ENCODE data around the gene TRMU. TPM values are rescaled to one million over a fixed set of nuclear protein-coding genes. Genes with fewer than 3 reads are reported as not detected.

Gene TRMU
- total and polyA plus RNA-seq, 2 experiments from 2014 or later: 48.3 to 70.4 TPM

DNA sequence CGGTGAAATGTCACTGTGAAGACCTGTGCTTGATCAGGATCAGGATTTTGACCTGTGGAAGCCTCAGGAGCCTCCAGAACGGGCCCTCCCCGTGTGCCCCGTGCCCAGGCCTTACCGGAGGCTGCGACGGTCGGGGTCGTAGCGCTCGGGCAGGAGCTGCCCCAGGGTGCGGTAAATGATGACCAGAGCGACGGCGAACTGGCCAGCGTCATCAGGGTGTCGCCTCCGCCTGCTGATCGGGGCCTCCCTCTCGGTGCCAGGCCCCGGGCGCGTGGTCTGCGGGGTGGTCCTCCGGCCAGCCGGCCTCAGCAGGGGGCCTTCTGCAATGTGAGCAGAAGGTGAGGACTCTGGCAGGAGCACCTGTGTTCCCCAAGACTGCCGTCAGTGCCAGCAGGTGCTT, 46.2 kb downstream of the TRMU start (continued):
- TF ChIP-seq, protein P1, sequence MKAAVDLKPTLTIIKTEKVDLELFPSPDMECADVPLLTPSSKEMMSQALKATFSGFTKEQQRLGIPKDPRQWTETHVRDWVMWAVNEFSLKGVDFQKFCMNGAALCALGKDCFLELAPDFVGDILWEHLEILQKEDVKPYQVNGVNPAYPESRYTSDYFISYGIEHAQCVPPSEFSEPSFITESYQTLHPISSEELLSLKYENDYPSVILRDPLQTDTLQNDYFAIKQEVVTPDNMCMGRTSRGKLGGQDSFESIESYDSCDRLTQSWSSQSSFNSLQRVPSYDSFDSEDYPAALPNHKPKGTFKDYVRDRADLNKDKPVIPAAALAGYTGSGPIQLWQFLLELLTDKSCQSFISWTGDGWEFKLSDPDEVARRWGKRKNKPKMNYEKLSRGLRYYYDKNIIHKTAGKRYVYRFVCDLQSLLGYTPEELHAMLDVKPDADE (IDR thresholded peaks at IDR 0.05): no peak
- TF ChIP-seq STAT1 (IDR thresholded peaks at IDR 0.05; ENCODE audit: unreplicated experiment): no peak

DNA sequence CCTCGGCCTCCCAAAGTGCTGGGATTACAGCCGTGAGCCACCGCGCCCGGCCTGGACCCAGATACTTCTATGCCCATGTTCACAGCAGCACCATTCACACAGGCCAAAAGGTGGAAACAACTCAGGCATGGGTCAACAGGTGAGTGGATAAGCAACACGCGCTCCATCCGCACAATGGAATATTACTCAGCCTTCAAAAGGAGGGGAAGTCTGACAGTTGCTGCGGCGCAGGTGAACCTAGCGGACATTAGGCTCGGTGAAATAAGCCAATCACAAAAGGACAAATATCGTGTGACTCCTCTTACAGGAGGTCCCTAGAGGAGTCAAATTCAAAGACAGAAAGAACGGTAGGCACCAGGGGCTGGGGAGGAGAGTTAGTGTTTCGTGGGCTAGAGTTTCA, 47.0 kb downstream of the TRMU start:
- Histone ChIP-seq H3K36me3 (ENCODE audit: insufficient read depth) (no peaks in the 10 kb centered on the region), H2AFZ (no peak overlapping the region), H3K4me3 (no peak overlapping the region), H3K9me2 (ENCODE audit: insufficient read depth) (no peaks in the 10 kb centered on the region), H4K20me1 (replicated peaks; ENCODE audit: insufficient read depth) (no peaks in the 10 kb centered on the region), H3K27ac (ENCODE audit: low read depth) (no peak overlapping the region), H3K4me1 (ENCODE audit: insufficient read depth) (peaks cover 18% of the 10 kb centered on the region), H3F3A (replicated peaks; ENCODE audit: low read depth) (0 out of 2 replicates have a peak, but pooled peaks cover 5% of the 10 kb centered on the region), H3K27me3 (ENCODE audit: insufficient read depth) (no peaks in the 10 kb centered on the region), H3K4me2 (no peak overlapping the region), H3K79me2 (replicated peaks; ENCODE audit: insufficient read depth) (no peaks in the 10 kb centered on the region)
- H3K27me3 Mint-ChIP-seq (ENCODE audit: insufficient read depth, low read depth, poor library complexity): peaks cover 14% of the 10 kb centered on the region
- H3K27ac Mint-ChIP-seq: no peak overlapping the region
- ATAC-seq: no peak
- peaks cover 26% of the 10 kb centered on the region for H3K4me1 Mint-ChIP-seq
- no peak for DNase-seq (ENCODE audit: low spot score)
- H3K9me3 Mint-ChIP-seq: no peaks in the 10 kb centered on the region
- peaks cover 8% of the 10 kb centered on the region; the same call in 2 of the 3 replicates for H3K36me3 Mint-ChIP-seq (ENCODE audit: low read depth)
- no peak overlapping the region for H3K4me3 Mint-ChIP-seq
- TF ChIP-seq, protein P2, sequence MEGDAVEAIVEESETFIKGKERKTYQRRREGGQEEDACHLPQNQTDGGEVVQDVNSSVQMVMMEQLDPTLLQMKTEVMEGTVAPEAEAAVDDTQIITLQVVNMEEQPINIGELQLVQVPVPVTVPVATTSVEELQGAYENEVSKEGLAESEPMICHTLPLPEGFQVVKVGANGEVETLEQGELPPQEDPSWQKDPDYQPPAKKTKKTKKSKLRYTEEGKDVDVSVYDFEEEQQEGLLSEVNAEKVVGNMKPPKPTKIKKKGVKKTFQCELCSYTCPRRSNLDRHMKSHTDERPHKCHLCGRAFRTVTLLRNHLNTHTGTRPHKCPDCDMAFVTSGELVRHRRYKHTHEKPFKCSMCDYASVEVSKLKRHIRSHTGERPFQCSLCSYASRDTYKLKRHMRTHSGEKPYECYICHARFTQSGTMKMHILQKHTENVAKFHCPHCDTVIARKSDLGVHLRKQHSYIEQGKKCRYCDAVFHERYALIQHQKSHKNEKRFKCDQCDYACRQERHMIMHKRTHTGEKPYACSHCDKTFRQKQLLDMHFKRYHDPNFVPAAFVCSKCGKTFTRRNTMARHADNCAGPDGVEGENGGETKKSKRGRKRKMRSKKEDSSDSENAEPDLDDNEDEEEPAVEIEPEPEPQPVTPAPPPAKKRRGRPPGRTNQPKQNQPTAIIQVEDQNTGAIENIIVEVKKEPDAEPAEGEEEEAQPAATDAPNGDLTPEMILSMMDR (conservative IDR thresholded peaks at IDR 0.05; ENCODE audit: low read depth in 2 of 2): no peak
- no peak for TF ChIP-seq NANOG (IDR thresholded peaks at IDR 0.05; ENCODE audit: borderline replicate concordance)
- no peak for TF ChIP-seq EZH2phosphoT487 (IDR thresholded peaks at IDR 0.05; ENCODE audit: unreplicated experiment)
- no peak for TF ChIP-seq ZNF114 (CRISPR knock-in tag; IDR thresholded peaks at IDR 0.05)
- TF ChIP-seq, protein P3, sequence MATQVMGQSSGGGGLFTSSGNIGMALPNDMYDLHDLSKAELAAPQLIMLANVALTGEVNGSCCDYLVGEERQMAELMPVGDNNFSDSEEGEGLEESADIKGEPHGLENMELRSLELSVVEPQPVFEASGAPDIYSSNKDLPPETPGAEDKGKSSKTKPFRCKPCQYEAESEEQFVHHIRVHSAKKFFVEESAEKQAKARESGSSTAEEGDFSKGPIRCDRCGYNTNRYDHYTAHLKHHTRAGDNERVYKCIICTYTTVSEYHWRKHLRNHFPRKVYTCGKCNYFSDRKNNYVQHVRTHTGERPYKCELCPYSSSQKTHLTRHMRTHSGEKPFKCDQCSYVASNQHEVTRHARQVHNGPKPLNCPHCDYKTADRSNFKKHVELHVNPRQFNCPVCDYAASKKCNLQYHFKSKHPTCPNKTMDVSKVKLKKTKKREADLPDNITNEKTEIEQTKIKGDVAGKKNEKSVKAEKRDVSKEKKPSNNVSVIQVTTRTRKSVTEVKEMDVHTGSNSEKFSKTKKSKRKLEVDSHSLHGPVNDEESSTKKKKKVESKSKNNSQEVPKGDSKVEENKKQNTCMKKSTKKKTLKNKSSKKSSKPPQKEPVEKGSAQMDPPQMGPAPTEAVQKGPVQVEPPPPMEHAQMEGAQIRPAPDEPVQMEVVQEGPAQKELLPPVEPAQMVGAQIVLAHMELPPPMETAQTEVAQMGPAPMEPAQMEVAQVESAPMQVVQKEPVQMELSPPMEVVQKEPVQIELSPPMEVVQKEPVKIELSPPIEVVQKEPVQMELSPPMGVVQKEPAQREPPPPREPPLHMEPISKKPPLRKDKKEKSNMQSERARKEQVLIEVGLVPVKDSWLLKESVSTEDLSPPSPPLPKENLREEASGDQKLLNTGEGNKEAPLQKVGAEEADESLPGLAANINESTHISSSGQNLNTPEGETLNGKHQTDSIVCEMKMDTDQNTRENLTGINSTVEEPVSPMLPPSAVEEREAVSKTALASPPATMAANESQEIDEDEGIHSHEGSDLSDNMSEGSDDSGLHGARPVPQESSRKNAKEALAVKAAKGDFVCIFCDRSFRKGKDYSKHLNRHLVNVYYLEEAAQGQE (IDR thresholded peaks at IDR 0.05; ENCODE audit: unreplicated experiment): no peak
- no peak for TF ChIP-seq EZH2 (IDR thresholded peaks at IDR 0.05; ENCODE audit: low read depth, unreplicated experiment)
- TF ChIP-seq, protein P4, sequence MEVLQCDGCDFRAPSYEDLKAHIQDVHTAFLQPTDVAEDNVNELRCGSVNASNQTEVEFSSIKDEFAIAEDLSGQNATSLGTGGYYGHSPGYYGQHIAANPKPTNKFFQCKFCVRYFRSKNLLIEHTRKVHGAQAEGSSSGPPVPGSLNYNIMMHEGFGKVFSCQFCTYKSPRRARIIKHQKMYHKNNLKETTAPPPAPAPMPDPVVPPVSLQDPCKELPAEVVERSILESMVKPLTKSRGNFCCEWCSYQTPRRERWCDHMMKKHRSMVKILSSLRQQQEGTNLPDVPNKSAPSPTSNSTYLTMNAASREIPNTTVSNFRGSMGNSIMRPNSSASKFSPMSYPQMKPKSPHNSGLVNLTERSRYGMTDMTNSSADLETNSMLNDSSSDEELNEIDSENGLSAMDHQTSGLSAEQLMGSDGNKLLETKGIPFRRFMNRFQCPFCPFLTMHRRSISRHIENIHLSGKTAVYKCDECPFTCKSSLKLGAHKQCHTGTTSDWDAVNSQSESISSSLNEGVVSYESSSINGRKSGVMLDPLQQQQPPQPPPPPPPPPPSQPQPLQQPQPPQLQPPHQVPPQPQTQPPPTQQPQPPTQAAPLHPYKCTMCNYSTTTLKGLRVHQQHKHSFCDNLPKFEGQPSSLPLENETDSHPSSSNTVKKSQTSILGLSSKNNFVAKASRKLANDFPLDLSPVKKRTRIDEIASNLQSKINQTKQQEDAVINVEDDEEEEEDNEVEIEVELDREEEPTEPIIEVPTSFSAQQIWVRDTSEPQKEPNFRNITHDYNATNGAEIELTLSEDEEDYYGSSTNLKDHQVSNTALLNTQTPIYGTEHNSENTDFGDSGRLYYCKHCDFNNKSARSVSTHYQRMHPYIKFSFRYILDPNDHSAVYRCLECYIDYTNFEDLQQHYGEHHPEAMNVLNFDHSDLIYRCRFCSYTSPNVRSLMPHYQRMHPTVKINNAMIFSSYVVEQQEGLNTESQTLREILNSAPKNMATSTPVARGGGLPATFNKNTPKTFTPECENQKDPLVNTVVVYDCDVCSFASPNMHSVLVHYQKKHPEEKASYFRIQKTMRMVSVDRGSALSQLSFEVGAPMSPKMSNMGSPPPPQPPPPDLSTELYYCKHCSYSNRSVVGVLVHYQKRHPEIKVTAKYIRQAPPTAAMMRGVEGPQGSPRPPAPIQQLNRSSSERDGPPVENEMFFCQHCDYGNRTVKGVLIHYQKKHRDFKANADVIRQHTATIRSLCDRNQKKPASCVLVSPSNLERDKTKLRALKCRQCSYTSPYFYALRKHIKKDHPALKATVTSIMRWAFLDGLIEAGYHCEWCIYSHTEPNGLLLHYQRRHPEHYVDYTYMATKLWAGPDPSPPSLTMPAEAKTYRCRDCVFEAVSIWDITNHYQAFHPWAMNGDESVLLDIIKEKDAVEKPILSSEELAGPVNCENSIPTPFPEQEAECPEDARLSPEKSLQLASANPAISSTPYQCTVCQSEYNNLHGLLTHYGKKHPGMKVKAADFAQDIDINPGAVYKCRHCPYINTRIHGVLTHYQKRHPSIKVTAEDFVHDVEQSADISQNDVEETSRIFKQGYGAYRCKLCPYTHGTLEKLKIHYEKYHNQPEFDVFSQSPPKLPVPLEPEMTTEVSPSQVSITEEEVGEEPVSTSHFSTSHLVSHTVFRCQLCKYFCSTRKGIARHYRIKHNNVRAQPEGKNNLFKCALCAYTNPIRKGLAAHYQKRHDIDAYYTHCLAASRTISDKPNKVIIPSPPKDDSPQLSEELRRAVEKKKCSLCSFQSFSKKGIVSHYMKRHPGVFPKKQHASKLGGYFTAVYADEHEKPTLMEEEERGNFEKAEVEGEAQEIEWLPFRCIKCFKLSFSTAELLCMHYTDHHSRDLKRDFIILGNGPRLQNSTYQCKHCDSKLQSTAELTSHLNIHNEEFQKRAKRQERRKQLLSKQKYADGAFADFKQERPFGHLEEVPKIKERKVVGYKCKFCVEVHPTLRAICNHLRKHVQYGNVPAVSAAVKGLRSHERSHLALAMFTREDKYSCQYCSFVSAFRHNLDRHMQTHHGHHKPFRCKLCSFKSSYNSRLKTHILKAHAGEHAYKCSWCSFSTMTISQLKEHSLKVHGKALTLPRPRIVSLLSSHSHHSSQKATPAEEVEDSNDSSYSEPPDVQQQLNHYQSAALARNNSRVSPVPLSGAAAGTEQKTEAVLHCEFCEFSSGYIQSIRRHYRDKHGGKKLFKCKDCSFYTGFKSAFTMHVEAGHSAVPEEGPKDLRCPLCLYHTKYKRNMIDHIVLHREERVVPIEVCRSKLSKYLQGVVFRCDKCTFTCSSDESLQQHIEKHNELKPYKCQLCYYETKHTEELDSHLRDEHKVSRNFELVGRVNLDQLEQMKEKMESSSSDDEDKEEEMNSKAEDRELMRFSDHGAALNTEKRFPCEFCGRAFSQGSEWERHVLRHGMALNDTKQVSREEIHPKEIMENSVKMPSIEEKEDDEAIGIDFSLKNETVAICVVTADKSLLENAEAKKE (CRISPR knock-in tag; IDR thresholded peaks at IDR 0.05): no peak
- no peak for TF ChIP-seq ZNF331 (CRISPR knock-in tag; IDR thresholded peaks at IDR 0.05; ENCODE audit: low read depth)
- no peak for TF ChIP-seq STAT1 (IDR thresholded peaks at IDR 0.05; ENCODE audit: unreplicated experiment)
- no peak for TF ChIP-seq POLR2AphosphoS5 (IDR thresholded peaks at IDR 0.05; ENCODE audit: low read depth)
- TF ChIP-seq, protein P1 (IDR thresholded peaks at IDR 0.05): no peak
- no peak for TF ChIP-seq CREB1 (CRISPR knock-in tag; IDR thresholded peaks at IDR 0.05; ENCODE audit: low read depth)

Data from GM23338 (cell line).